Stimulated activated CD4-positive, alpha-beta T cell treated with anti-CD3 and anti-CD28 coated beads, Interleukin-12 subunit alpha, Interleukin-12 subunit beta, amount 100 ng/mL, for 24 hours (primary cell): Measurements from ENCODE around the gene IGSF6.
"Not testable (repeated sequence)": the region's sequence is repeated elsewhere in the genome, so short reads cannot be mapped to it uniquely, and the experiment has no call there.

Experiments
- DNase-seq, 2 experiments: peaks; one replicate each; pipeline ENCODE4 v3.0.0-alpha.2; 2020; ENCODE audit warnings: low read depth in 2 of 2

The IGSF6 gene

DNA sequence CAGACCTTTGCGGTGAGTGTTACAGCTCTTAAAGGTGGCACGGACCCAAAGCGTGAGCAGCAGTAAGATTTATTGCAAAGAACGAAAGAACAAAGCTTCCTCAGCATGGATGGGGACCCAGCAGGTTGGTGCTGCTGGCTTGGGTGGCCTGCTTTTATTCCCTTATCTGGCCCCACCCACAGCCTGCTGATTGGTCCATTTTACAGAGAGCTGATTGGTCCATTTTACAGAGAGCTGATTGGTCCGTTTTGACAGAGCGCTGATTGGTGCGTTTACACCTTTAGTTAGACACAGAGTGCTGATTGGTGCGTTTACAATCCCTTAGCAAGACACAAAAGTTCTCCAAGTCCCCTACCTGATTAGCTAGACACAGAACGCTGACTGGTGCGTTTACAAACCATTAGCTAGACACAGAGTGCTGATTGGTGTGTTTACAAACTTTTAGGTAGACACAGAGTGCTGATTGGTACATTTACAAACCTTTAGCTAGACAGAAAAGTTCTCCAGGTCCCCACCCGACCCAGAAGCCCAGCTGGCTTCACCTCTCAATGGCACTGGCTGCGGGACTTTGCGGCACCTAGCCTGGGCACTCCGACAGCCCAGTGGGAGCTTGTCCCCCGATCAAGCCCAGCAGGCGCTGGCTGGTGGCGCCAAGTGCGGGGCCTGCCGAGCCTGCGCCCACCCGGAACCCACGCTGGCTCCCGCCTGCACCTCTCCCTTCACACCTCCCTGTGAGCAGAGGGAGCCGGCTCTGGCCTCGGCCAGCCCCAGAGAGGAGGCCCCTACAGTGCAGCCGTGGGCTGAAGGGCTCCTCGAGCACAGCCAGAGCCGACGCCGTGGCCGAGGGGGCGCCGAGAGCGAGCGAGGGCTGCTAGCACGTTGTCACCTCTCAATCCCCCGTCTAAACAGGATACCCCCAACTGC lies 22.5 kb downstream of the IGSF6 start:
- not testable (repeated sequence) for DNase-seq

- no peak for DNase-seq
Observed at GRCh38 chr16:21628772-21629171, 23.6 kb downstream of the IGSF6 start.

GRCh38 chr16:21628121-21628726 lies 24.2 kb downstream of the IGSF6 start:
- DNase-seq: no peak

DNA sequence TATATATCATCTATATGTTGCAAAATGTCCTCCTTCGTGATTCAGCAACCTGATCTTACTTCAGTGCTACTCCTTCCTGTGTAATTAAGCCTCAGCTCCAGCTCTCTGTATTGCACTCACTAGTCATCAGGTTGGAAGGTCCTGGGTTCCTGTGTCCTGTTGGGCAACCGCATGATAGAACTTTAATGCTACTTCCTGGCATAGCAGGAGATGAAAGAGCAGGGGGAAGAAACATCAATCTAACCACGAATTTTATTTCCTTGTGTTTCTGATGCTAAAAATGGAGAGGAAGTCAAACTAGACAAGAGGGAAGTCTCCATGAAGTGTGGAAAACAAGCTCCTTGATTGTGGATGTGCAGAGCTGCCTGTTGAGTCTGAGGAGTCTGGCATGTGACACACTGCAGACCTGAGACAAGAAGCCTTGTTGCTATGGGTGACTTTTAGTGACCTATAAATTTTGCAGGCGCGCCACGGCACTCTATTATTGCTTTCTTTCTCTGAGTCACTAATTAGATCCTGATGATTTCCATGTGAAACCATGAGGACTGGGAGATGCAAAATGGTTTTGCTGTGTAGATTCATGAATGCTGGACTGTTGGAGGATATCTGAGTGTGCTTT lies 25.6 kb downstream of the IGSF6 start:
- no peak for DNase-seq

DNA sequence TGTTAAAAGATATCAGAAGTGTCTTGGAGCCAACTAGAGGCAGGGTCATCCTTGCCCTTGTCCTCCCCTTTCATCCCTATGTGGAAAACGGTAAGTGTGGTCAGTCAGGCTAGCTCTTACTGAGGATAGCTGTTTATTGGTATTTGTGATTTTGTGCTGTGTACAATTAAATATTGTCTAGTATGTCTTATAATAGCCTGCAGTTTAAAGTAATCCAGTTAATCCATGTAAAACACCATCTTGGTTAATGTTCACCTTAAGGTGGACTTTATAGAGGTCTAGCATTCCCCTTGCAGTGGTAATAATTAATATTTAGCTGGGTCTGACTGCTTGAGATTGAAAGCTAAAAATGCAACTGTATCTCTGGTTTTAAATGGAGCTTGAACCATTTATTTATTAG lies 27.4 kb downstream of the IGSF6 start:
- no peak for DNase-seq

GRCh38 chr16:21622545-21622944 lies 29.9 kb downstream of the IGSF6 start:
- DNase-seq: no peak

DNA sequence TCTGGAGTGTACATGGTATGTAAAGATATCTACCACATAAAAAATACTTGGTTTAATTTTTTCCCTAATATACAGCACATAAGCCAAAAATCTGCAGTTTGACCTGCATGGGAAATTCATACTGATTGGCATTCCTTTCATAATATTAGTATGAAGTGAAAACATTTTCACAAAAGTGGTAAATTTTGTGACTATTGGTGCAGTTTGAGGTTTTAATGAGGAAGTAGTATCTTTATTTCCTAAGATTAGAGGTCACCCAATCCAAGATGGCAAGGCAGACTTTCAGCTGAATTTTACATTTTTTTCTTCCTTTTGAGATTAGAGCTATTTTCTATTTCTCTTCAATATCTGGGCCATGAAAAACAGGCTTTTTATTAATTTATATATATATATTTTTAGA lies 31.8 kb downstream of the IGSF6 start:
- DNase-seq: no peak

GRCh38 chr16:21619765-21620425 lies 32.5 kb downstream of the IGSF6 start:
- no peak for DNase-seq

- no peak for DNase-seq
Observed at GRCh38 chr16:21618281-21618680, 34.1 kb downstream of the IGSF6 start.

- no peak for DNase-seq
Observed at GRCh38 chr16:21617607-21618006, 34.8 kb downstream of the IGSF6 start.

GRCh38 chr16:21614896-21615295 lies 37.5 kb downstream of the IGSF6 start:
- no peak for DNase-seq

DNA sequence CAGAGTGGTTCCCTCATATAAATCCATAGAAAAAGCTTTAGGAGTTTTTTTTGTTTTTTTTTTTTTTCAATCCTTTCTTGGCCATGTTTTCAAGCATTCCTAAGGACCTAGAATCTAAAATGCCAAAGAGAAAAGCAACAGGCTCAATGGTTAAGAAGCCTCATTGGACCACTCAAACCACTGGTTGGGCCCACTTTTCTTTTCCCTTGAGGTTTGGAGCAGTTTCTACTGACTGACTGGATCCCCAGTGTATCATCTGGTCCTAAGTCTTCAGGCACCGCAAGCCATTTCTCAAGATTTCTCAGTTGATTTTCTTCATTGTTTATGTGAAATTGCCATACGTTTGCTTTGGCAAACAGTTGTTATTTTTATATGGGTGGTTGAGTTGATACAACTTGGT lies 38.6 kb downstream of the IGSF6 start:
- no peak for DNase-seq

DNA sequence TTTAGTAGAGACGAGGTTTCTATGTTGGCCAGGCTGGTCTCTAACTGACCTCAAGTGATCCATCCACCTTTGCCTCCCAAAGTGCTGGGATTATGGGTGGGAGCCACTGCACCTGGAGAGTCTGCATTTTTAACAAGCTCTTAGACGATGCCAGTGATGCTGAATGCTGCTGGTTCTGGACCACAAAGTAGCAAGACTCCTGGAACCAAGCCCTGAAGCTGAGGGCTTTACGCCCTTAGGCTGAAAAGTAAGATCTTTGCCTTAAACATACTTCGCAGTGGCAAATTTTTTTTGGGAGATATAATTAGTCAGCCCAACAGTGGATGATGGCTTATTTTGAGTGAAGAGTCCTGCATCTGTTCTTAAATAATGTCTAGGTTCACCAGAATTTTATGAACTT lies 39.0 kb downstream of the IGSF6 start:
- DNase-seq: no peak

DNA sequence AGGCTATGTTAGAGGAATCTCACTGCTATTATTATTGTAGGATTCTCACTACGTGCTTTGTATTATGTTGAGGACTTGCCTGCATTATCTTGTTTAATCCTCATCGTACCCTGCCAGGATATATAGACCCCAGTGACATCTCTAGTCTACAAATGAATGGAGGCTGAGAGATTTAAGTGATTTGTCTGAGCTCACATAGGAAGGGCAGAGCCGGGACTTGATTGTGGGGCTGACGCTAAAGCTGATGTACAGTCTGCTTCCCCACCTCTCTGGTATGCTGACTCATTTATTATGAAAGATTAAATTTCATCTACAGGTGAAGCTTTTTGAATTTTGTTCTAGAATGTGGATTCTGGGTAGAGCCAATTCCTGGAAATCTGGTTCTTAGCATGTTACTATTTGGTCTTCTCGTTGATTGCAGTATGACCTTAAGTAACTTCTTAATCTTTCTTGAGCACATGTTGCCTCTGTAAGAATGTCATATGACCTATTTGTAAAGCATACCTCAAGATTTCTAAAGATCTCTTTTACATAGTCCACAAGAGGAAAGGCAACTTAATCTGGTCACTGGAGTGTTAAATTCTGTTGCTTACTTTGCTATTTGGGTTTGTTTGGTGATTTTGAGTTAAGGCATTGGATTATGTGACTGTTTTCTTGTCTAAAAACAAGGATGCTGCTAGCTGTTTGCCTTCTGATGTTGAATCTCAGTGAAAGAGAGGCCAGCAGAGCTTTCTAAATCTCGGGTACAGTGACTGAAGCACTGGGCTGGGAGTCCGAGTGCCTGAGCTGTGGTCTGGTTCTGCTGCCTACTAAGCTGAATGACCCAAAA lies 40.6 kb downstream of the IGSF6 start:
- DNase-seq: no peak

- no peak for DNase-seq
Observed at GRCh38 chr16:21611198-21611555, 41.2 kb downstream of the IGSF6 start.

DNA sequence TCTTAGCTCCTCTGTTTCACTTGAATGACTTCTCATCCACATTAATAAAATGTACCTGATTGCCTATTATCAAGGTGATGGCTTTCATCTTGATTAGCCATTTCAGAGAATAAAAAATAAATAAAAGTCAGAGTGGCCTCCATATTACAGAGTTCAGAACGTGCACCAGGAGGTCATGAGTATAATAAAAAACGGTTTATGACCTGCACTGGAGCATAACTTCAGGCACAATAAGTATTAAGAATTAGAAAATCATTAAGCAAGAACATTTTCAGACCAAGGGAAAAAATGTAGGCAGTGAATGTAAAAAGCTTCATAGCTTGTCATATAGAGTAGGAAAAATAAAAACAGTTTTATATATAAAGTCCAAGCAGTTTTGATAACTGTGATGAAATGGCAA lies 41.6 kb downstream of the IGSF6 start:
- DNase-seq: no peak

DNA sequence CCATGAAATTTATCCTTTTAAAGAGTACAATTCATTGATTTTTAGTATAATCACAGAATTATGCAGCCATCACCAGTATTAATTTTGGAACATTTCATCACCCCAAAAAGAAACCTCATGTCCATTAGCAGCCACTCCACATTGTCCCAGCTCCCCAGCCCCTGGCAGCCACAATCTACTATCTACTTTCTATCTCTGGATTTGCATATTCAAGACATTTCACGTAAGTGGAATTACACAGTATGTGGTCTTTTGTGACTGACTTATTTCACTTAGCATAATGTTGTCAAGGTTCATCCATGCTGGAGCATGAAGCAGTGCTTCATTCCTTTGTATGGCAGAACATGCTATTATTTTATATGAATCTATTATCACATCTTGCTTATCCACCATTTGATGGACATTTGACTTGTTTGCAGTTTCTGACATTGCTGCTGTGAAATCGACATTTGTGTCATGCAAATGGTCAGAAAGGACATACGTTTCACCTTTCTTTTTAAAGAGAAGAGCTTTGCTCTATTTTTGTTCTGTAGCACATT lies 42.3 kb downstream of the IGSF6 start:
- no peak for DNase-seq

DNA sequence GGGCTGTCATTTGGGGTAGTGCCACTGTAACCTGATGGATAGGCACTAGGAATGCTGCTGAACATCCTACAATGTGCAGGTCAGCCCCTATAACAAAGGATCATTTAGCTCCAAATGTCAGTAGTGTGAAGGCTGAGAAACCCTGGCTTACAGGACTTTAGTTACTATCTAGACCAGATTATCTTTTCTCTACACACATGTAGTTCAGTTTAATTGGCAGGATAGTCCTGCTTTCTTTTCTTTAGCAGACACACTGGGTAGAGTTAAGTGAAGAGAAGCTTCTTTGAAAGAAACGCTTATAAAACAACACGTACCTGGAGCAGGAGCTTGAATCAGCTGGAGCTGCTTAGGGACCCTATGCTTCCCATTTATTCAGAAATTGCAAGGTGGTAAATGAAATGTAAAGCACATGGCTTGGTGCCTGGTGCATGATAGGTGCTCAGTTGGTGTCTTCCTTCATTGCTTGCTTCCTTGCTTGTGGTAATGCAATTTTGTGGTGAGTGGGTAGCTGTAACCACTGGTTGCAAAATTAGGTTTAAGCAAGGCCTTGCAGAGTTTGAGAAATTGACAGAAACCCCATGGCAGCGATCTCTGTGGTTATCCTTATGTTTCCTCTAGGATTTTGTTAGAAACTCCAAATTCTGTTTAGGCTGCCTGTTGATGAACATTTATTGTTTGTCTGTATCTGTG lies 43.6 kb downstream of the IGSF6 start:
- no peak for DNase-seq

DNA sequence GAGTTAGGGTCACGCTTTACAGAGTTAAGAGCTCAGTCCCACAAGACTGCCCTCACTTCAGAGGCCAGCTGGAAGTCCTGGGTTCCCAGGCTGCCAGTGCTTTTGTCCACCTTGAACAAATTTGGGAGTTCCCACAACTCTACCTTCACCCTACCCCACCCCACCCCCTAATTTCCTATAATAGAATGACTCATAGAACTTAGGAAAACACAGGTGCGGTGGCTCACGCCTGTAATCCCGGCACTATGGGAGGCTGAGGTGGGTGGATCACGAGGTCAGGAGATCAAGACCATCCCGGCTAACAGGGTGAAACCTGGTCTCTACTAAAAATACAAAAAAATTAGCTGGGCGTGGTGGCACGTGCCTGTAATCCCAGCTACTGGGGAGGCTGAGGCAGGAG lies 46.6 kb downstream of the IGSF6 start:
- DNase-seq: not testable (repeated sequence)

DNA sequence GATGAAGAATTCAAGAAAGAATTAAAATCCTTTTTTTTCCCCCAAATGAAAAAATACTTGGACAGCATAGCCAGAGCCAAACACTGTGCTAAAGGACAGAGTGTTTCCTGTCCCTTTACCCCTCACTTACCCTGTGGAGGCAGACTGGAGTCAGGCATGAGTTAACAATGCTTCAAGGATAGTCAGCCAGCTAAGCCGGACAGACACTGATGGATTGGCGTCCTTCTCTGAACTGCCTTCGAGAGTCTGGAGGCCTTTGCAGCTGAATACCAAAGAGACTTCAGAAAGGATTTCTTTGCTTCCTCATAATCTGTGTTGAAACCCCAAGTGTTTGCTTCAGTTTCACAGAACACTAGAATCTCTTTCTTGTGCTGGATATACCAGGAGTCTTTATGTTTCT lies 48.5 kb downstream of the IGSF6 start:
- DNase-seq: no peak

- no peak for DNase-seq
Observed at GRCh38 chr16:21602785-21603184, 49.6 kb downstream of the IGSF6 start.
